SK-N-SH (cell line): Measurements from ENCODE around the gene LSM14B. TPM values are rescaled to one million over a fixed set of nuclear protein-coding genes. Genes with fewer than 3 reads are reported as not detected.

Source experiments
- CTCF ChIA-PET: fragments of 300-600, 350-600 bp; formaldehyde crosslinking; extraction: SDS; loops from one replicate; lab custom pipeline; 2021; lab: Yijun Ruan, JAX
- POLR2A ChIA-PET: fragments of 350-600 bp; sonication (Branson Sonifier 250); formaldehyde crosslinking; extraction: SDS; loops from one replicate; lab custom pipeline; 2020; ENCODE audit warnings: antibody characterized with exemption, inconsistent platforms; lab: Yijun Ruan, JAX
- DNase-seq: peaks from one replicate; pipeline ENCODE4 v3.0.0; 2012
- H2AFZ ChIP-seq: fragments of 200-600 bp; sonication (generic); 2 replicates; pipeline ENCODE4 v1.8.1; 2016; ENCODE audit warnings: antibody characterized with exemption, mild to moderate bottlenecking, low read depth
- H3F3A ChIP-seq: fragments of 200-600 bp; sonication (generic); replicated peaks from 2 replicates; pipeline ENCODE3; 2016; ENCODE audit warnings: antibody characterized with exemption, mild to moderate bottlenecking; ENCODE audit not compliant: insufficient read depth
- H3K27ac ChIP-seq, 2 experiments: fragments of 200-500 bp in 1 of 2; fragments of 200-600 bp in 1 of 2; sonication (Bioruptor generic) in 1 of 2; sonication (generic), shearing (Covaris generic) in 1 of 2; 2 replicates each; pipeline versions ENCODE4 v1.5.1 to v1.6.1; 2014 to 2016; ENCODE audit warnings: low read depth in 2 of 2, inconsistent platforms in 1 of 2, low read length in 1 of 2, mild to moderate bottlenecking in 1 of 2, mixed read lengths in 1 of 2
- H3K27me3 ChIP-seq: fragments of 200-600 bp; sonication (generic), shearing (Covaris generic); 2 replicates; pipeline ENCODE4 v1.6.1; 2016; ENCODE audit warnings: mixed run types; ENCODE audit not compliant: insufficient read depth
- H3K36me3 ChIP-seq, 2 experiments: fragments of 200-500 bp in 1 of 2; fragments of 200-600 bp in 1 of 2; sonication (Bioruptor generic) in 1 of 2; sonication (generic) in 1 of 2; replicated peaks in 1 of 2; 2 replicates each; pipeline versions ENCODE3 to v1.5.1; 2014 to 2016; ENCODE audit warnings: low read length in 1 of 2, mild to moderate bottlenecking in 1 of 2; ENCODE audit not compliant: insufficient read depth in 2 of 2, control insufficient read depth in 1 of 2
- H3K4me1 ChIP-seq, 2 experiments: fragments of 200-500 bp in 1 of 2; fragments of 200-600 bp in 1 of 2; sonication (Bioruptor generic) in 1 of 2; sonication (generic), shearing (Covaris generic) in 1 of 2; 2 replicates each; pipeline versions ENCODE4 v1.5.1 to v1.6.1; 2014 to 2016; ENCODE audit warnings: low read depth in 1 of 2, low read length in 1 of 2, mixed run types in 1 of 2; ENCODE audit not compliant: insufficient read depth in 2 of 2, control insufficient read depth in 1 of 2
- H3K4me2 ChIP-seq: fragments of 200-600 bp; sonication (generic), shearing (Covaris generic); 2 replicates; pipeline ENCODE4 v1.6.1; 2017; ENCODE audit warnings: mixed run types
- H3K4me3 ChIP-seq, 2 experiments: fragments of 200-500 bp in 1 of 2; fragments of 200-600 bp in 1 of 2; sonication (Bioruptor generic) in 1 of 2; sonication (generic), shearing (Covaris generic) in 1 of 2; 2 replicates each; pipeline versions ENCODE4 v1.5.1 to v1.8.1; 2014 to 2016; ENCODE audit warnings: low read depth in 2 of 2, inconsistent platforms in 1 of 2, low read length in 1 of 2, mild to moderate bottlenecking in 1 of 2, mixed read lengths in 1 of 2, moderate library complexity in 1 of 2
- H3K79me2 ChIP-seq: fragments of 200-600 bp; sonication (generic); 2 replicates; pipeline ENCODE4 v1.8.1; 2017; ENCODE audit warnings: mild to moderate bottlenecking; ENCODE audit not compliant: insufficient read depth
- H3K9ac ChIP-seq: fragments of 200-600 bp; sonication (generic); 2 replicates; pipeline ENCODE4 v1.6.1; 2017; ENCODE audit warnings: mixed run types
- H3K9me2 ChIP-seq: fragments of 200-600 bp; sonication (generic); 2 replicates; pipeline ENCODE4 v1.6.1; 2017; ENCODE audit warnings: mixed run types
- H3K9me3 ChIP-seq: fragments of 200-600 bp; sonication (generic); 2 replicates; pipeline ENCODE4 v1.6.1; 2017; ENCODE audit warnings: mixed run types, mild to moderate bottlenecking, moderate library complexity
- H4K20me1 ChIP-seq: fragments of 200-600 bp; sonication (generic); 2 replicates; pipeline ENCODE4 v1.6.1; 2017; ENCODE audit warnings: mild to moderate bottlenecking, mixed run types; ENCODE audit not compliant: insufficient read depth
- CHD2 ChIP-seq: fragments of 150-350 bp; IDR thresholded peaks from 2 replicates; pipeline ENCODE4 v1.6.1; 2018; ENCODE audit warnings: low read length; ENCODE audit not compliant: partially characterized antibody
- FOXM1 ChIP-seq: IDR thresholded peaks from 2 replicates; pipeline ENCODE4 v1.4.0; 2012; ENCODE audit warnings: low read depth, mild to moderate bottlenecking
- GABPA ChIP-seq: IDR thresholded peaks from 2 replicates; pipeline ENCODE4 v1.4.0; 2012; ENCODE audit warnings: low read depth, mild to moderate bottlenecking
- JUND ChIP-seq: IDR thresholded peaks from 2 replicates; pipeline ENCODE4 v1.4.0; 2012
- MEF2A ChIP-seq: IDR thresholded peaks from 2 replicates; pipeline ENCODE4 v1.4.0; 2012; ENCODE audit warnings: low read depth, borderline replicate concordance
- MXI1 ChIP-seq: IDR thresholded peaks from 2 replicates; pipeline ENCODE4 v1.6.1; 2012; ENCODE audit warnings: mild to moderate bottlenecking, low read depth, low read length, improper control_type of control experiment
- NFIC ChIP-seq: IDR thresholded peaks from 2 replicates; pipeline ENCODE4 v1.4.0; 2012; ENCODE audit warnings: borderline replicate concordance
- NRF1 ChIP-seq: IDR thresholded peaks from 2 replicates; pipeline ENCODE4 v1.6.1; 2012; ENCODE audit warnings: low read depth, mild to moderate bottlenecking, low read length
- RFX5 ChIP-seq: IDR thresholded peaks from 2 replicates; pipeline ENCODE4 v1.6.1; 2012; ENCODE audit warnings: mild to moderate bottlenecking, improper control_type of control experiment, low read length
- TAF1 ChIP-seq: IDR thresholded peaks from 2 replicates; pipeline ENCODE4 v1.6.1; 2012; ENCODE audit warnings: low read depth, mild to moderate bottlenecking, low read length, moderate library complexity, borderline replicate concordance
- YY1 ChIP-seq: IDR thresholded peaks from 2 replicates; pipeline ENCODE4 v1.4.0; 2012; ENCODE audit warnings: low read depth, mild to moderate bottlenecking
- WGBS: methylation state at CpG from one replicate; pipeline ENCODE4 v1.1.6; 2017; ENCODE audit warnings: low lambda C conversion rate; 5-methylcytosine and 5-hydroxymethylcytosine counted together
- polyA plus RNA-seq, 3 experiments: library from polyadenylated mRNA; depleted of rRNA; stranded (reverse); fragments of >200 nt; gene quantifications; 2 replicates each; pipeline ENCODE4 v1.2.3, GENCODE V29; 2012
- TF ChIP-seq, protein P1 (sequence below): fragments of 150-350 bp; IDR thresholded peaks from 2 replicates; pipeline ENCODE4 v1.6.1; 2017; ENCODE audit warnings: antibody characterized with exemption, low read length, low read depth, borderline replicate concordance
- TF ChIP-seq, protein P2 (sequence below): fragments of 200-600 bp; sonication (generic); IDR thresholded peaks from 2 replicates; pipeline ENCODE4 v1.6.1; 2017; ENCODE audit warnings: antibody characterized with exemption, mild to moderate bottlenecking, moderate library complexity
- TF ChIP-seq, protein P3 (sequence below): IDR thresholded peaks from 2 replicates; pipeline ENCODE4; 2012

Gene LSM14B
- polyA plus RNA-seq, 1 of the 3 experiments (the other 2 are of a cell fraction), result 64.6 TPM

DNA sequence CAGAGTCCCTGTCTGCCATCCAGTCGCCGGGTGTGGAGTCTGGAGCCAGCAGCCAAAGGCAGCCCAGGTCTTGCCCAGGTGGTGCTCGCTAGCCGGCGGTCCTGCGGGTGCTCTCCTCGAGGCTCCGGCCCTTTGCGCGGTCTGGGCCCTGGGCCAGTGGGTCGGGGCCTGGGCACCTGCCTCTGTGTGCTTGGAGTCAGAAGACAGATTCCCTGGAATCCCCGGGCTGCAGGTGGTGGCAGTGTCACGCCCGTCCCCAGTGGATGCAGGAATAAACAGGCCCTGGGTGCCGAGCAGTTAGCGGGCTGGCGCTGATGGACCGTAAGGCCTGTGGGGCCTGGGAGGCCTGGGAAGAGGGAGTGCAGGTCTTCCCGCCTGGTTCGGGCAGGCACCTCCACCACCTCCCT lies 26.6 kb downstream of the LSM14B start:
- no peak overlapping the region for H2AFZ ChIP-seq
- CTCF ChIA-PET, result no interaction called here
- 96% methylated on average over 8 of the region's 20 CpGs for WGBS
- POLR2A ChIA-PET, result no interaction called here
- H3K9me2 ChIP-seq, result no peaks in the 10 kb centered on the region
- no peak overlapping the region for H3K4me3 ChIP-seq
- H3F3A ChIP-seq, result no peaks in the 10 kb centered on the region
- H3K79me2 ChIP-seq, result peaks cover 94% of the 10 kb centered on the region
- H3K27ac ChIP-seq, result no peak overlapping the region
- H3K4me1 ChIP-seq, result peaks cover 0 to 13% of the 10 kb centered on the region in 2 experiments; a peak in 2 of 4 replicates
- DNase-seq, result no peak
- TF ChIP-seq YY1, result no peak
- TF ChIP-seq, protein P1, sequence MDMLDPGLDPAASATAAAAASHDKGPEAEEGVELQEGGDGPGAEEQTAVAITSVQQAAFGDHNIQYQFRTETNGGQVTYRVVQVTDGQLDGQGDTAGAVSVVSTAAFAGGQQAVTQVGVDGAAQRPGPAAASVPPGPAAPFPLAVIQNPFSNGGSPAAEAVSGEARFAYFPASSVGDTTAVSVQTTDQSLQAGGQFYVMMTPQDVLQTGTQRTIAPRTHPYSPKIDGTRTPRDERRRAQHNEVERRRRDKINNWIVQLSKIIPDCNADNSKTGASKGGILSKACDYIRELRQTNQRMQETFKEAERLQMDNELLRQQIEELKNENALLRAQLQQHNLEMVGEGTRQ, result no peak
- no peak for TF ChIP-seq RFX5
- no peak for TF ChIP-seq NRF1
- TF ChIP-seq FOXM1, result no peak
- no peak for TF ChIP-seq MEF2A
- no peak for TF ChIP-seq MXI1
- TF ChIP-seq GABPA, result no peak
- TF ChIP-seq, protein P2, sequence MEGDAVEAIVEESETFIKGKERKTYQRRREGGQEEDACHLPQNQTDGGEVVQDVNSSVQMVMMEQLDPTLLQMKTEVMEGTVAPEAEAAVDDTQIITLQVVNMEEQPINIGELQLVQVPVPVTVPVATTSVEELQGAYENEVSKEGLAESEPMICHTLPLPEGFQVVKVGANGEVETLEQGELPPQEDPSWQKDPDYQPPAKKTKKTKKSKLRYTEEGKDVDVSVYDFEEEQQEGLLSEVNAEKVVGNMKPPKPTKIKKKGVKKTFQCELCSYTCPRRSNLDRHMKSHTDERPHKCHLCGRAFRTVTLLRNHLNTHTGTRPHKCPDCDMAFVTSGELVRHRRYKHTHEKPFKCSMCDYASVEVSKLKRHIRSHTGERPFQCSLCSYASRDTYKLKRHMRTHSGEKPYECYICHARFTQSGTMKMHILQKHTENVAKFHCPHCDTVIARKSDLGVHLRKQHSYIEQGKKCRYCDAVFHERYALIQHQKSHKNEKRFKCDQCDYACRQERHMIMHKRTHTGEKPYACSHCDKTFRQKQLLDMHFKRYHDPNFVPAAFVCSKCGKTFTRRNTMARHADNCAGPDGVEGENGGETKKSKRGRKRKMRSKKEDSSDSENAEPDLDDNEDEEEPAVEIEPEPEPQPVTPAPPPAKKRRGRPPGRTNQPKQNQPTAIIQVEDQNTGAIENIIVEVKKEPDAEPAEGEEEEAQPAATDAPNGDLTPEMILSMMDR, result no peak
- TF ChIP-seq, protein P3, sequence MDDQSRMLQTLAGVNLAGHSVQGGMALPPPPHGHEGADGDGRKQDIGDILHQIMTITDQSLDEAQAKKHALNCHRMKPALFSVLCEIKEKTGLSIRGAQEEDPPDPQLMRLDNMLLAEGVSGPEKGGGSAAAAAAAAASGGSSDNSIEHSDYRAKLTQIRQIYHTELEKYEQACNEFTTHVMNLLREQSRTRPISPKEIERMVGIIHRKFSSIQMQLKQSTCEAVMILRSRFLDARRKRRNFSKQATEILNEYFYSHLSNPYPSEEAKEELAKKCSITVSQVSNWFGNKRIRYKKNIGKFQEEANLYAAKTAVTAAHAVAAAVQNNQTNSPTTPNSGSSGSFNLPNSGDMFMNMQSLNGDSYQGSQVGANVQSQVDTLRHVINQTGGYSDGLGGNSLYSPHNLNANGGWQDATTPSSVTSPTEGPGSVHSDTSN, result no peak
- TF ChIP-seq TAF1, result no peak
- TF ChIP-seq, all 33 proteins: peak for 0
- Histone ChIP-seq H3K4me2 (no peak overlapping the region), H3K9me3 (no peaks in the 10 kb centered on the region), H3K9ac (no peak overlapping the region), H3K36me3 (peaks cover 11 to 13% of the 10 kb centered on the region in 2 experiments), H3K27me3 (no peaks in the 10 kb centered on the region), H4K20me1 (peaks cover 89% of the 10 kb centered on the region)

DNA sequence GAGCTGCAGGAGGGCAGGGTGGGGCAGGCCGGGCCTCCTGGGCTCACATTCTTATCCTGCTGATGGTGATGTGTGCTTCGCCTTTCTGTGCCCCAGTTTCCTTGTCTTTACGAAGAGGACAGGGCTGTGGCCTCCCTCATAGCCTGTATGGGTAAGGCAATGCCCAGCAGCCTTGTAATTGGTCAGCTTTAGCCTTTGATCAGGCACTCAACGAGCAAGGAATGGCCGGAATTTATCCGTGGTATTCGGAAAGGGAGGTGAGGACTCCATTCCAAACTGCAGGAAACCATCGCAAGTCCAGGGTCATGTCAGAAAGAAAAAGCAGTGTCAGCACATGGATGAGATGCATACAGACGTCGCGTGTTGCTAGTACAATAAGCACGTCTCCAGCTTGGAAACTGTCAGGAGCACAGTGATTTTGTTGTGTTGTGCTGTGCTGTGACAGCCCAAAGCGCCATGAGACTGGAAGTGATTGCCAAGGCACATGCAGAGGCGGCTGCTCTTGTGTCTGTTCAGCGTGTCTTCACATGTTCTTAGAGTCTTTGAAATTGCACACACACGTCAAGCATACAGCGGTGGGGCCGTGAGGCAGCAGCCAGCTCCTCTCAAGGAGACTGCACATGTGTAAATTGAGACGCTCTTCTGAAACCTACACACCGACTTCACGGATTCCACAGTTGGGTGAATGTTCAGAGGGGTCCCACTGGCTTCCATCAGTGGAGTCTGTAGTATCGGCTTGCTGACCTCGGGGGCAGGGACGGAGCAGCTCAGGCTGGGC lies 27.4 kb downstream of the LSM14B start:
- Histone ChIP-seq H3F3A (no peaks in the 10 kb centered on the region), H3K9me2 (no peaks in the 10 kb centered on the region), H4K20me1 (peaks cover 89% of the 10 kb centered on the region), H3K36me3 (peaks cover 13 to 16% of the 10 kb centered on the region in 2 experiments), H2AFZ (no peak overlapping the region), H3K27ac (no peak overlapping the region), H3K9ac (no peak overlapping the region), H3K4me3 (no peak overlapping the region), H3K9me3 (no peaks in the 10 kb centered on the region), H3K79me2 (peaks cover 94% of the 10 kb centered on the region), H3K4me1 (peaks cover 0 to 10% of the 10 kb centered on the region in 2 experiments; a peak in 2 of 4 replicates), H3K27me3 (no peaks in the 10 kb centered on the region), H3K4me2 (no peak overlapping the region)
- ChIA-PET POLR2A (no interaction called here), CTCF (interaction anchor here (1.0 to 1.2 kb wide), 2 partner anchors 8 to 139 kb away, joined by 5 read pairs; no protein-coding TSS in a partner anchor)
- TF ChIP-seq RFX5, result no peak
- no peak for TF ChIP-seq CHD2
- no peak for TF ChIP-seq NFIC
- no peak for TF ChIP-seq JUND
- WGBS, result 95% methylated on average over 23 of the region's 24 CpGs
- DNase-seq, result no peak
